HepG2 (cell line): Measurements from ENCODE around the gene UQCRC2. TPM values are rescaled to one million over a fixed set of nuclear protein-coding genes. Genes with fewer than 3 reads are reported as not detected.
A peak's percentile ranks its signal among the peaks of the same experiment; 100 is the strongest.

ENCODE experiments used
- ARNT2 ChIP-seq: sonication (generic); formaldehyde crosslinking; IDR thresholded peaks from 2 replicates; pipeline ENCODE4 v1.8.0; 2022; ENCODE audit warnings: mild to moderate bottlenecking, low read depth, missing genetic modification reagents, moderate library complexity
- CEBPZ ChIP-seq: IDR thresholded peaks from 2 replicates; pipeline ENCODE4 v1.6.1; 2012; ENCODE audit warnings: low read length, improper control_type of control experiment
- HMGXB3 ChIP-seq: sonication (generic); formaldehyde crosslinking; IDR thresholded peaks from 2 replicates; pipeline ENCODE4 v1.4.0; 2020; ENCODE audit warnings: missing genetic modification reagents, borderline replicate concordance
- KLF9 ChIP-seq: IDR thresholded peaks from 2 replicates; pipeline ENCODE4 v1.6.1; 2016; ENCODE audit warnings: low read depth
- ONECUT2 ChIP-seq: sonication (generic); formaldehyde crosslinking; IDR thresholded peaks from 2 replicates; pipeline ENCODE4 v1.4.0; 2020; ENCODE audit warnings: missing genetic modification reagents
- PRDM10 ChIP-seq: sonication (generic); formaldehyde crosslinking; IDR thresholded peaks from 2 replicates; pipeline ENCODE4 v1.4.0; 2020; ENCODE audit warnings: low read depth, missing genetic modification reagents
- RFXANK ChIP-seq: IDR thresholded peaks from 2 replicates; pipeline ENCODE4 v1.6.1; 2016
- SMAD3 ChIP-seq: sonication (generic); formaldehyde crosslinking; IDR thresholded peaks from 2 replicates; pipeline ENCODE4 v1.4.0; 2020; ENCODE audit warnings: missing genetic modification reagents
- YEATS4 ChIP-seq: sonication (generic); formaldehyde crosslinking; IDR thresholded peaks from 2 replicates; pipeline ENCODE4 v1.4.0; 2020; ENCODE audit warnings: missing genetic modification reagents, borderline replicate concordance
- ZBTB44 ChIP-seq: sonication (generic); formaldehyde crosslinking; IDR thresholded peaks from 2 replicates; pipeline ENCODE4 v1.4.0; 2020; ENCODE audit warnings: missing genetic modification reagents
- ZNF17 ChIP-seq: sonication (generic); formaldehyde crosslinking; IDR thresholded peaks from 2 replicates; pipeline ENCODE4 v1.5.0; 2020; ENCODE audit warnings: mild to moderate bottlenecking, missing genetic modification reagents
- ZNF446 ChIP-seq: sonication (generic); formaldehyde crosslinking; IDR thresholded peaks from 2 replicates; pipeline ENCODE4 v1.5.0; 2020; ENCODE audit warnings: mild to moderate bottlenecking, missing genetic modification reagents
- ZNF605 ChIP-seq: sonication (generic); formaldehyde crosslinking; IDR thresholded peaks from 2 replicates; pipeline ENCODE4 v1.8.0; 2022; ENCODE audit warnings: mild to moderate bottlenecking, missing genetic modification reagents
- ZNF788 ChIP-seq: sonication (generic); formaldehyde crosslinking; IDR thresholded peaks from 2 replicates; pipeline ENCODE4 v1.5.0; 2020; ENCODE audit warnings: mild to moderate bottlenecking, missing genetic modification reagents, borderline replicate concordance
- ZNF83 ChIP-seq: sonication (generic); formaldehyde crosslinking; IDR thresholded peaks from 2 replicates; pipeline ENCODE4 v1.4.0; 2020; ENCODE audit warnings: missing genetic modification reagents, mild to moderate bottlenecking, borderline replicate concordance
- ZZZ3 ChIP-seq: sonication (generic); formaldehyde crosslinking; IDR thresholded peaks from 2 replicates; pipeline ENCODE4 v1.4.0; 2020; ENCODE audit warnings: missing genetic modification reagents, mild to moderate bottlenecking, borderline replicate concordance
- polyA plus RNA-seq, 8 experiments: library from polyadenylated mRNA; depleted of rRNA in 3 of 8; stranded (reverse) in 7 of 8; unstranded in 1 of 8; fragments of >200 nt; fragmentation: Illumina TruSeq in 4 of 8; extraction: Trizol in 4 of 8; gene quantifications; 2 replicates each; pipeline versions ENCODE4 v1.2.1 to v1.2.3, GENCODE V29; 2011 to 2016; ENCODE audit warnings: low read depth in 4 of 8, missing spikeins in 1 of 8, mixed read lengths in 1 of 8; ENCODE audit not compliant: insufficient read depth in 1 of 8
- total RNA-seq, 5 experiments: library from RNA; depleted of rRNA; stranded (reverse); fragments of >200 nt; fragmentation: Illumina TruSeq; extraction: Trizol; gene quantifications; 2 replicates each; pipeline ENCODE4 v1.2.3, GENCODE V29; 2016; ENCODE audit warnings: low read depth in 1 of 5

UQCRC2 gene
- total and polyA plus RNA-seq, 2 of the 13 experiments (the other 11 are each of a cell fraction or from before 2014, with no cell fraction given) = 442 to 536 TPM

- no peak for TF ChIP-seq ZBTB44 (CRISPR knock-in tag)
- TF ChIP-seq CEBPZ = no peak
- TF ChIP-seq YEATS4 (CRISPR knock-in tag) = no peak
- no peak for TF ChIP-seq PRDM10 (CRISPR knock-in tag)
- TF ChIP-seq KLF9 (CRISPR knock-in tag) = no peak
- TF ChIP-seq ARNT2 (CRISPR knock-in tag) = 0 out of 2 replicates have a peak, but pooled peaks have one; percentile 17
- no peak for TF ChIP-seq ZNF788
- no peak for TF ChIP-seq ZNF446 (CRISPR knock-in tag)
- no peak for TF ChIP-seq ZNF83
- no peak for TF ChIP-seq RFXANK
- no peak for TF ChIP-seq ZZZ3 (CRISPR knock-in tag)
- no peak for TF ChIP-seq SMAD3 (CRISPR knock-in tag)
- TF ChIP-seq ZNF605 (CRISPR knock-in tag) = no peak
- TF ChIP-seq ZNF17 (CRISPR knock-in tag) = 0 out of 2 replicates have a peak, but pooled peaks have one; percentile 65
- no peak for TF ChIP-seq HMGXB3 (CRISPR knock-in tag)
- 0 out of 2 replicates have a peak, but pooled peaks have one; percentile 5 for TF ChIP-seq ONECUT2 (CRISPR knock-in tag)
These were observed 53.5 kb downstream of the UQCRC2 start (continued) for GRCh38 chr16:22006636-22007035.
